HG03066 (cell line): ENCODE data around the gene HS6ST3.
A peak's percentile ranks its signal among the peaks of the same experiment; 100 is the strongest.
"Not testable (repeated sequence)": the region's sequence is repeated elsewhere in the genome, so short reads cannot be mapped to it uniquely, and the experiment has no call there.

ENCODE experiments used
- ATAC-seq: cut with Tn5 transposase; IDR thresholded peaks from one replicate; pipeline ENCODE4 v1.9.1; 2021; ENCODE audit warnings: low read depth; ENCODE audit not compliant: unreplicated experiment

HS6ST3 gene

GRCh38 chr13:96771486-96772367 lies 681.8 kb downstream of the HS6ST3 start:
- peak; percentile 84 for ATAC-seq

DNA sequence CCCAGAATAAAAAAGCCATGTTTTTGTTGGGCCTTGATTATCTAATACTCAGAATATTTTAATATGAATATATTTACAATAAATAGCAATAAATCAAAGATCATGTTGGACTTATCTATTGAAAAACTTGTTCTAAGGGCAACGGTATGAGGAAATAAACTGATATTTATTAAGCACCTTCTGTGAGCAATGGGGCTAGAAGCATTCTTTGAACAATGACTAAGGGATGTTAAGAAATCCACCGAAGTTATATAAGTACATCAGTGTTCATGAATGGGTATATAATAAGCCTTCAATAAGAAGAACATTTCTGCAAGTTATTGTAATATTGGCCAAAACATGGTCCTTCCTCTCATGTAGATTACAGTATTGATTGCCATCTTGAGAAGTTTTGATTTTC lies 682.5 kb downstream of the HS6ST3 start:
- no peak for ATAC-seq

GRCh38 chr13:96778302-96778701 lies 688.4 kb downstream of the HS6ST3 start:
- ATAC-seq, result not testable (repeated sequence)

DNA sequence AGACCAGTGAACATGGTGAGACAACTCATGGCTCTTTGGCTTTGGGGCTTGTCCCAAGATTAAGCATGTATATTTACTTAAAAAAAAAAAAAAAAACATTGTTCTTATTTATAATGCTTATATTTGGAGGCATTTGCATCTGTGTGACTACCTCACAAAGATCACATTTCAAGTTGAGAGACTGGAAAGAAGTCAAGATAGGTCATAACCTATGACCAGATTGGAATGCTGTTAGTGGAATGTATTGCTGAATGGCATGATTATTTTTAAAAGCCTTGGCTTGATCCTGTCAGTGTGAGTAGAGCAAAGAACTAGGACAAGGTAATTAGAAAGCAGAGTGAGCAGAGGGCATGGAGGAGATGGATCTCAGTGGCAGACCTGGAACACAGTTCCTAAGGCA lies 689.8 kb downstream of the HS6ST3 start:
- ATAC-seq, result no peak

- no peak for ATAC-seq
Measured at GRCh38 chr13:96780105-96780504, 690.2 kb downstream of the HS6ST3 start.

DNA sequence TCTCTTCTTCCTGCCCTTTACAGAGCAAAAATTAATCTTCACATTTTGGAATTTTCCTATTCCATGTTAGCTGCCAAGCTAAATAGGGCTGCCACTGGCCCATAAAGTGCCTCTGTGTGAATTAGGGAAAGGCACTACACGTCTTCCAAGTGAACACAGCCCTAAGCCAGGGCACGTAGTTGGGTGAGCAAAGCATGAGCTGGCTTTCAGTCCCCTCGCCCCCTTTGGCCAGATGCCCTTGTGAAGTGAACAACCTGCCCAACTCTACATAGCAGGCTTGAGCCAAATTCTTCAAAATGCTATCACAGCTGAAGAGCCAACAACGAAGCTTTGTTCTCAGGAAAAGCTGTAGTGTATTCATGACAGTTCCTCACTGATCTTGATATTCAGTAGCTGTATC lies 691.2 kb downstream of the HS6ST3 start:
- ATAC-seq, result no peak

DNA sequence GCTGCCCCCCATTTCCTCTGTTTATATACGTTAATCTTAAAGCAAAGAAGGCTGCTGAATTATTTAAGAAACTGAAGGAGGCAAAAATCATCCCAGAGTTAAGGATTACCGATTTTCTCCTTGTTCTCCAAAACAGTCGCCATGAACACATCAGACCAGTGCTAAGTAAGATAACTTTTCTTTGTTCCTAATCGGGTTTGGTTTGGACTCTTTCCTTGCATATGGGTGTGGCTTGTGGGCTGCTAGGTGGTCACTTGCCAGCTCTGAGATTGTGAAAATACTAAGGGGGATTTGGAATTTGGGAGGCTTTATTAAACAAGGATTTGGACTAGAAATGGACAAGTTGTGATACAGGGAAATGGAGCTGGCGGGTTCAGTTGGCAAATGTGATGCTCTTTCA lies 692.3 kb downstream of the HS6ST3 start:
- ATAC-seq, result no peak

DNA sequence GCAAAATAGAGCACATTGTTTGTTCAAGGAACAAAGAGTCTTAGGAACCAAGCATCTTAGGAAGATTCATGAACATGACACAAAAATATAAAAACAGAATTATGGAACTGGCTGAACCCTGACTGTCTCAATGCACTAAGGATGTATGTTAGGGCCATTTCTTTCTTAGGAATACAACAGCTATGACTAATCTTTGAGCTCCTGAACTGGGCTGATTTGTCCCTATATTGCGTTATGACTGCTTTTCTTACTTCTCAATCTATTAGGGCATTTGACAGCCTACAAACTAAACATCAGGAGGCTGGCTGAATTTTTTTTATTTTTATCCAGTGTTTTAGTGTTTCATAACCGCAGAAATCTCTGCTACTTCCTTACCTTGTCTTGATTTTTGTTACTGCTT lies 693.1 kb downstream of the HS6ST3 start:
- no peak for ATAC-seq

GRCh38 chr13:96783511-96783910 lies 693.6 kb downstream of the HS6ST3 start:
- no peak for ATAC-seq

- ATAC-seq, result no peak
Measured at GRCh38 chr13:96785986-96786385, 696.1 kb downstream of the HS6ST3 start.

- no peak for ATAC-seq
Measured at GRCh38 chr13:96792188-96792587, 702.3 kb downstream of the HS6ST3 start.

GRCh38 chr13:96792736-96793403 lies 703.0 kb downstream of the HS6ST3 start:
- ATAC-seq, result no peak

DNA sequence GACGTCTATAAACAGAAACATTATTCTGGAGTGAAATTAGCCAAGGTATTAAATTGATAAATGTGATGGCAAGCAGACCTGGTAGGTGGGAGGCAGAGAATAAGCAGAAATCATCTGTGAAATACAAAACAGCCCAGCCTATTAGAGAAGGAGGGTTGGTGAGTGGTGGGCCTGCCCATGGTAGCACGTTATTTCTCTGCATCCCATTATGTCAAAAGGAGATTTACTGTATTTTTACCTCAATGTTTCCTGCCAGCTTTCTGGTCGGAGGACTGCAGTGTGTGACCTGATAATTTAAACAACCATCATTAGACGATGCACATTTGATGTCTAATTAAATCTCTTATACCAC lies 703.5 kb downstream of the HS6ST3 start:
- ATAC-seq, result no peak

GRCh38 chr13:96794669-96795068 lies 704.8 kb downstream of the HS6ST3 start:
- ATAC-seq, result no peak

- no peak for ATAC-seq
Measured at GRCh38 chr13:96795670-96796069, 705.8 kb downstream of the HS6ST3 start.

DNA sequence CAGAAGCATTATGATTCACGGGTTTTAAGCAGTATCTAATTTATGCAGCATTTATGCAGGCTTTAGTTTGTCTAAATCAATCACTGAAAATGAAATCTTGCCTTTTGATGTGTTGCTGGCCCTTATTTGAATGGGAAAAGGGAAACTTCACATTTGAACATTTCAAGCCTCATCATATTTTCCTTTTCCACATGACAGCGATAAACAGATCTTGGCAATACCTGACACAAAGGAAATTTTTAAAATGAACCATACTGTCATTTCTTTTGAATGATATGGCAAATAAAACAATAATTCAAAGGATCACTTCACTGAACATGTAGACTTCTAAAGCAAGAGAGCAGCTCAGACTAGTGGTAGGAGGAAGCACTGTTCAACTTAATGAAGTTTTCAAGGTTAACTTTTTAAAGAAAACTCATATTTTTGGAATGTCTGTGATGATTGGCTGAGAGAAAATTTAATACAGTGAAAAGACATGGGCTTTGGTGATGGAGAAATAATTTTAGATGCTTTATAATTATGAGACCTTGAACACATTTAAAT lies 706.3 kb downstream of the HS6ST3 start:
- ATAC-seq, result no peak

GRCh38 chr13:96797136-96797535 lies 707.2 kb downstream of the HS6ST3 start:
- no peak for ATAC-seq

- ATAC-seq, result no peak
Measured at GRCh38 chr13:96803456-96804100, 713.7 kb downstream of the HS6ST3 start.

DNA sequence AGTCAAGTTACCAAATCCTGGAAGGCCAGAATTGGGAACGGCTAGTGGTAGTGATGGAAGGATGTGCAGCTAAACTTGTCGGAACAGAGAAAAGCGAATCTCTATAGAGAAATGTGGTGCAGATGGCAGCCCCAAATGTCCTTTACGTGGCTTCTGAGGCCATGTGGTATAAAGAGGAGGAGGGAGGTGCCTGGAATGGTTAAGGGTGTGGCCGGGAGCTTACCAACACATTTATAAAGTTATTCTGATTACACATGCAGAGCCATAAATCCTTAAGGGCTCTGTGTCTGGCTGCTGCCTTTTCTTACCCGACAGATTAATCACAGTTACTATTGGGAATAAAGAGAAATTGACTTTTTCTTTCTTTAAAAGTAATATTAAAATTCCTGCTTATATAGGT lies 714.3 kb downstream of the HS6ST3 start:
- no peak for ATAC-seq

DNA sequence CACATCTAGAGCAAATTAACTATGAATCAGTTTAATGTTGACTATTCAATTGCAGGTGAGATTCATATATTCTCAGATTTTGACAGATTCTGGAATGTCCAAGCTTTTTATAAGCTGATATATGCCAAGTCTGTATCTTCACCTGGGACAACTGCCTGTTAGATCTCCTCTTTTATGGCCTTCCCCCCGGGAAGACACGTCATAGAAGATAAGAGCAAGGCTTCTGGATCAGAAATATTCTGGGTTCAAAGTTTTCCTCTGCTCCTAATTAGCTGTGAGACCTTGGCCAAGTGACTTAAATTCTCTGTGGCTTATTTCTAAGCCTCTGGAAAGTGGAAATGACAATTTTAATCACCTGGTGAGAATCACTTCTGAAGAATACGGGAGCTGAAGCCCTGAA lies 716.8 kb downstream of the HS6ST3 start:
- no peak for ATAC-seq

- no peak for ATAC-seq
Measured at GRCh38 chr13:96809366-96810096, 719.6 kb downstream of the HS6ST3 start.
